ENCODE results near the gene AQP9. TPM values are rescaled to one million over a fixed set of nuclear protein-coding genes. Genes with fewer than 3 reads are reported as not detected.

AQP9 gene
- total RNA-seq, 1 experiment from 2014 or later, result not detected

DNA sequence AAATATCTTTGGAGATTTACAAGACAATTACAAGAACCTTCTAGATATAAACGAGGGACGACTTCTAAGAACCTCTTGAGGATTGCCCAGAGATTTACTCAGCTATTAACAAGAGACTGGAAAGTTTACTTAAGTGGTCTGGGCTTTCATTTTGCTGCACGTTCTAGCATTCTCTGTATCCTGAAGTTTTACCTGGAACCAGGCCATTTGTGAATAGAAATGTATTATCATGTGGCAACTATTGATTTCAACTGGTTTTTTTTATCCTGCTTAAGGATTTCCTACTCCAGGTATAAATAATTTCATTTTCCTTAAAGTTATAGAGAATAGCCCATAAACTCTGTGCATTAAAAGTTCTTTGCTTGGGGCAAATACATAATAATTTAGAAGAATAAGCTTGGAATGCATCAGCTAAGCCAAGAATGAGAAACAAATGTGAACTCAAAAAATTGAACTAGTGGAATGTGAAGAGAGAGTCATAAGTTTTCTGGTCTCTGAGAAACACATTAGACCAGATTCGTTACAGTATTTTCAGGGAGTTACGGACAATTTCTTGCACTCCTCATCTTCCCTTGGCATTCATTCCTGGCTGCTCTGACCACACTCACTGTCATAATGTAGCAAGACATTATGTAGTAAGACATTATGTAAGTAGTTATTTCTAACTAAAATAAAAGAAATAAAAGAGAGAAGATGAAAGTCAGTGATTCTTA lies 1.3 kb downstream of the AQP9 start:
- H3K9me3 ChIP-seq (ENCODE audit: control insufficient read depth, insufficient read depth, low read depth, low read length), result no peaks in the 10 kb centered on the region
- no peak overlapping the region for H3K4me3 ChIP-seq (ENCODE audit: low read depth in 2 of 2, low read length in 2 of 2)
- BruUV-seq (replicated peaks), result no TSS peak
- ATAC-seq (no peak), DNase-seq (ENCODE audit: low read depth, low spot score) (no peak)
- H3K27ac ChIP-seq (ENCODE audit: low read length), result no peak overlapping the region
- H3K4me1 ChIP-seq (ENCODE audit: control insufficient read depth, insufficient read depth, low read length), result no peaks in the 10 kb centered on the region
- no peaks in the 10 kb centered on the region for H3K36me3 ChIP-seq (ENCODE audit: control insufficient read depth, insufficient read depth, low read length)
- TF ChIP-seq SIN3A (IDR thresholded peaks at IDR 0.05; ENCODE audit: borderline replicate concordance, insufficient read depth, low read depth, low read length) (no peak), POLR2AphosphoS5 (IDR thresholded peaks at IDR 0.05; ENCODE audit: low read depth, low read length) (no peak), TCF7L2 (IDR thresholded peaks at IDR 0.05; ENCODE audit: low read depth, low read length) (no peak)
- TF ChIP-seq, protein P1, sequence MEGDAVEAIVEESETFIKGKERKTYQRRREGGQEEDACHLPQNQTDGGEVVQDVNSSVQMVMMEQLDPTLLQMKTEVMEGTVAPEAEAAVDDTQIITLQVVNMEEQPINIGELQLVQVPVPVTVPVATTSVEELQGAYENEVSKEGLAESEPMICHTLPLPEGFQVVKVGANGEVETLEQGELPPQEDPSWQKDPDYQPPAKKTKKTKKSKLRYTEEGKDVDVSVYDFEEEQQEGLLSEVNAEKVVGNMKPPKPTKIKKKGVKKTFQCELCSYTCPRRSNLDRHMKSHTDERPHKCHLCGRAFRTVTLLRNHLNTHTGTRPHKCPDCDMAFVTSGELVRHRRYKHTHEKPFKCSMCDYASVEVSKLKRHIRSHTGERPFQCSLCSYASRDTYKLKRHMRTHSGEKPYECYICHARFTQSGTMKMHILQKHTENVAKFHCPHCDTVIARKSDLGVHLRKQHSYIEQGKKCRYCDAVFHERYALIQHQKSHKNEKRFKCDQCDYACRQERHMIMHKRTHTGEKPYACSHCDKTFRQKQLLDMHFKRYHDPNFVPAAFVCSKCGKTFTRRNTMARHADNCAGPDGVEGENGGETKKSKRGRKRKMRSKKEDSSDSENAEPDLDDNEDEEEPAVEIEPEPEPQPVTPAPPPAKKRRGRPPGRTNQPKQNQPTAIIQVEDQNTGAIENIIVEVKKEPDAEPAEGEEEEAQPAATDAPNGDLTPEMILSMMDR (IDR thresholded peaks at IDR 0.05), result no peak
- TF ChIP-seq, protein P2, sequence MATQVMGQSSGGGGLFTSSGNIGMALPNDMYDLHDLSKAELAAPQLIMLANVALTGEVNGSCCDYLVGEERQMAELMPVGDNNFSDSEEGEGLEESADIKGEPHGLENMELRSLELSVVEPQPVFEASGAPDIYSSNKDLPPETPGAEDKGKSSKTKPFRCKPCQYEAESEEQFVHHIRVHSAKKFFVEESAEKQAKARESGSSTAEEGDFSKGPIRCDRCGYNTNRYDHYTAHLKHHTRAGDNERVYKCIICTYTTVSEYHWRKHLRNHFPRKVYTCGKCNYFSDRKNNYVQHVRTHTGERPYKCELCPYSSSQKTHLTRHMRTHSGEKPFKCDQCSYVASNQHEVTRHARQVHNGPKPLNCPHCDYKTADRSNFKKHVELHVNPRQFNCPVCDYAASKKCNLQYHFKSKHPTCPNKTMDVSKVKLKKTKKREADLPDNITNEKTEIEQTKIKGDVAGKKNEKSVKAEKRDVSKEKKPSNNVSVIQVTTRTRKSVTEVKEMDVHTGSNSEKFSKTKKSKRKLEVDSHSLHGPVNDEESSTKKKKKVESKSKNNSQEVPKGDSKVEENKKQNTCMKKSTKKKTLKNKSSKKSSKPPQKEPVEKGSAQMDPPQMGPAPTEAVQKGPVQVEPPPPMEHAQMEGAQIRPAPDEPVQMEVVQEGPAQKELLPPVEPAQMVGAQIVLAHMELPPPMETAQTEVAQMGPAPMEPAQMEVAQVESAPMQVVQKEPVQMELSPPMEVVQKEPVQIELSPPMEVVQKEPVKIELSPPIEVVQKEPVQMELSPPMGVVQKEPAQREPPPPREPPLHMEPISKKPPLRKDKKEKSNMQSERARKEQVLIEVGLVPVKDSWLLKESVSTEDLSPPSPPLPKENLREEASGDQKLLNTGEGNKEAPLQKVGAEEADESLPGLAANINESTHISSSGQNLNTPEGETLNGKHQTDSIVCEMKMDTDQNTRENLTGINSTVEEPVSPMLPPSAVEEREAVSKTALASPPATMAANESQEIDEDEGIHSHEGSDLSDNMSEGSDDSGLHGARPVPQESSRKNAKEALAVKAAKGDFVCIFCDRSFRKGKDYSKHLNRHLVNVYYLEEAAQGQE (IDR thresholded peaks at IDR 0.05; ENCODE audit: insufficient read depth in 1 of 2, low read depth in 2 of 2, low read length in 1 of 2), result no peak
- CTCF ChIA-PET, result no interaction called here
- POLR2A ChIA-PET, result no interaction called here
- peaks cover 4% of the 10 kb centered on the region; the same call in 1 of the 2 replicates for H3K27me3 ChIP-seq (ENCODE audit: control insufficient read depth, insufficient read depth, low read length)
- intact Hi-C loops (cut with micrococcal nuclease; ENCODE audit: unreplicated experiment), result no loop called here
- in situ Hi-C loops (cut with HindIII; ENCODE audit: low pct_unique_long_range_greater_than_20kb, low sequenced_read_pairs), result no loop called here

DNA sequence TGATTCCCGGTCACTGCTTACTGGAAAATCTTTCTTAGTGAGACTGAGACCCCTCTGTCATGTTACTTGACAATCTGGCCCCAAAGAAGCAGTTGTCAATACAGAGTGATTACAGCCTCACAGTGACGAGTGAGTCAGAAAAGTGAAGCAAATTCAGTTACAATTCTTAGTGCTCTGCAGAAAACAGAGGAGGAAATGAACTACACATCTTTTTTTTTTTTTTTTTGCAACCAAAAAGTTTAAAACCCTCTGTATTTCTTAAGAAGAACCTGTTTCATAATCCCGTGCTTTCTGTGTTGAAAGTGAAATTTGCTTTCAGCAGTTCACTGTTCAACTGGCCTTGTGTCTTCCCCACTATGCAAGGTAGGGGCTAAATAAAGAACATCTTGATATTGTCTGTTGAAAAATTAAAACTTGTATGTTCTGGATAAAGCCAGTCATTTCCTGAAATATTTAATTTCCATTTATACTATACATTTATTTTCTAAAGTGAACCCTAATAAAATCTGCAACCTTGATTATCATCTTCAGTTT lies 1.9 kb downstream of the AQP9 start:
- DNase-seq (ENCODE audit: low read depth, low spot score), result no peak
- BruUV-seq (replicated peaks), result no TSS peak
- H3K4me1 ChIP-seq (ENCODE audit: control insufficient read depth, insufficient read depth, low read length), result no peaks in the 10 kb centered on the region

More for the DNA sequence above, 1.9 kb downstream of the AQP9 start:
- Histone ChIP-seq H3K36me3 (ENCODE audit: control insufficient read depth, insufficient read depth, low read length) (no peaks in the 10 kb centered on the region), H3K27ac (ENCODE audit: low read length) (no peak overlapping the region), H3K27me3 (ENCODE audit: control insufficient read depth, insufficient read depth, low read length) (peaks cover 4% of the 10 kb centered on the region; the same call in 1 of the 2 replicates), H3K4me3 (ENCODE audit: low read depth in 2 of 2, low read length in 2 of 2) (no peak overlapping the region), H3K9me3 (ENCODE audit: control insufficient read depth, insufficient read depth, low read depth, low read length) (no peaks in the 10 kb centered on the region)
- TF ChIP-seq TCF7L2 (IDR thresholded peaks at IDR 0.05; ENCODE audit: low read depth, low read length), result no peak
- TF ChIP-seq POLR2AphosphoS5 (IDR thresholded peaks at IDR 0.05; ENCODE audit: low read depth, low read length), result no peak
- TF ChIP-seq, protein P2 (IDR thresholded peaks at IDR 0.05; ENCODE audit: insufficient read depth in 1 of 2, low read depth in 2 of 2, low read length in 1 of 2), result no peak
- TF ChIP-seq SIN3A (IDR thresholded peaks at IDR 0.05; ENCODE audit: borderline replicate concordance, insufficient read depth, low read depth, low read length), result no peak
- TF ChIP-seq, protein P1 (IDR thresholded peaks at IDR 0.05), result no peak
- POLR2A ChIA-PET, result no interaction called here
- CTCF ChIA-PET, result no interaction called here
- intact Hi-C loops (cut with micrococcal nuclease; ENCODE audit: unreplicated experiment), result no loop called here
- in situ Hi-C loops (cut with HindIII; ENCODE audit: low pct_unique_long_range_greater_than_20kb, low sequenced_read_pairs), result no loop called here
- no peak for ATAC-seq

Data from Panc1 (cell line).